Stimulated activated CD4-positive, alpha-beta T cell treated with anti-CD3 and anti-CD28 coated beads, Interleukin-12 subunit alpha, Interleukin-12 subunit beta, amount 100 ng/mL, for 48 hours (primary cell): ENCODE measurements around the gene ATAD1.

Source experiments
- DNase-seq, 3 donors: peaks; one replicate each; pipeline ENCODE4 v3.0.0-alpha.2; 2020; ENCODE audit warnings: low read depth in 2 of 3, low spot score in 1 of 3

Gene ATAD1

GRCh38 chr10:87720665-87721064 lies 97.4 kb downstream of the ATAD1 start:
- no peak for DNase-seq

DNA sequence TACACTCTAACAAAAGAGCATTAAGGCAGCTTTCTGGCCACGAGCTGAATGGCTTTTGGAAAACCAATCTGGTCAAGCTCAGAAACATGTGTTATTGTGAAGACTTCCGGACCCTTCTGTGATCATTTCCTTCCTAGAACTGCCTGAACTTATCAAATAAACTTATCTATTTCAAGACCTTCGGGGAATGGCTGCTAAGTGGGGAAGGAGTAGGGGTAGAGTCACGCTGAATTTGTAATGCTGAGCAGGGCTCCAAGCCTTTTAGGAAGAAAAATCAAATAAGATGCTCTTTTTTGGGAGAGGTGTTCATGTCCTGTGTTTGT lies 101.7 kb downstream of the ATAD1 start:
- DNase-seq = no peak

- DNase-seq = no peak
These were observed 102.3 kb downstream of the ATAD1 start for GRCh38 chr10:87715552-87716347.

DNA sequence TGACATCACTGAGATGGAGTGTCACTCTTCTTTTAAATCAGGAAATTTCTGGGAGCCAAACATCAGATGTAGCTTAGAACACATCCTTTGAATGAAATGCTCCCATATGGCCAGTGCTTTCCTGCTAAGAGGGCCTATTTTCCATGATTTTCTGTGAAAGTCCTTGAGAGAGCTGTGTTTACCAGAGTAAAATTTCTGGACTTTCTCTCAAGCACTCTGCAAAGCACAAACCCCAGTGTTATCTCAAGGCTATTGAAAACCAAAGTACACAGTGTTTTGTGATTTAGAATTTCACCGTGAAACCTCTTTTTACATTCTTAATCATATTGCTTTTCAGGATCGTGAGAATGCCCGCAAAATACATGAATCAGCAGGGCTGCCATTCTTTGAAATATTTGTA lies 104.3 kb downstream of the ATAD1 start:
- no peak for DNase-seq

DNA sequence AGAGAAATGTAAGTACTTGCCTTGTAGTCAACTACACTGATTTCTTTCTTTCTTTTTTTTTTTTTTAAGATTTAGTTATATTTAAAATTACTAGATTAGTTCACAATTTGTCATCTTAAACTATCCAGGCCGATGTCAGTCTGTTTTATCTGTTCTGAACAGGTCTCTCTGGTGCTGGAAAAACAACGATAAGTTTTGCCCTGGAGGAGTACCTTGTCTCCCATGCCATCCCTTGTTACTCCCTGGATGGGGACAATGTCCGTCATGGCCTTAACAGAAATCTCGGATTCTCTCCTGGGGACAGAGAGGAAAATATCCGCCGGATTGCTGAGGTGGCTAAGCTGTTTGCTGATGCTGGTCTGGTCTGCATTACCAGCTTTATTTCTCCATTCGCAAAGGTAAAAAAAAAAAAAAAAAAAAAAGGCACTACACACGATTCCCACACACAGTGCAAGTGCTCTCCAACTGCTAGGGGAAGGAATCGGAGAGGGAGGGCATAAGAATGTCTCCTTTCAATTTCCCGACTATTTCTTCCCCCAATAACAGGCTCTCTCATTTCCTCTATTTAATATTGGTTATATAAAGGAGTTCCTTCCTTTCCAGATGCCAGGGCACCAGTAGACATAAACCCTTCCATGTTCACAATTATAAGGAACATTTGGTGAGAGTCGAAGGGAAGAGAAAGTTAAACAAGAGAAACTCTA lies 105.0 kb downstream of the ATAD1 start:
- DNase-seq = no peak

GRCh38 chr10:87707254-87707653 lies 110.8 kb downstream of the ATAD1 start:
- DNase-seq = no peak

DNA sequence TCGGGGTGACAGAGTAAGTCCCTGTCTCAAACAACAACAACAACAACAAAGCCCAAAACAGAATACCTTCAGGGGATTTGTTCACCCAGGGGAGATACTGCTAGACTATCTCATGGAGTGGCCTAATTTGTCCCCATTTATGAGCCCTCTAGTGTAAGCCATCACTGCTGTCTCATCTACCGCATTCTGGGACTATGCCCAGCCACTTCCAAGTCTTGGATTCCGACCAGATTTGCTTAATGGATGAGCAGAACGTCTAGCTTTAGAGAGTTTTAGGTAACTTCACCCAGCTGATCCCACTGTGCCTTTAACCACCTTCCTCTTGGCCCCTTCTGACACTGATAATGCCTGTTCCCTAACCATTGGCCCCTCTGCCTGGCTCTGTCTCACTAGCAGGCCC lies 111.3 kb downstream of the ATAD1 start:
- no peak for DNase-seq

GRCh38 chr10:87705339-87705738 lies 112.7 kb downstream of the ATAD1 start:
- DNase-seq = no peak

DNA sequence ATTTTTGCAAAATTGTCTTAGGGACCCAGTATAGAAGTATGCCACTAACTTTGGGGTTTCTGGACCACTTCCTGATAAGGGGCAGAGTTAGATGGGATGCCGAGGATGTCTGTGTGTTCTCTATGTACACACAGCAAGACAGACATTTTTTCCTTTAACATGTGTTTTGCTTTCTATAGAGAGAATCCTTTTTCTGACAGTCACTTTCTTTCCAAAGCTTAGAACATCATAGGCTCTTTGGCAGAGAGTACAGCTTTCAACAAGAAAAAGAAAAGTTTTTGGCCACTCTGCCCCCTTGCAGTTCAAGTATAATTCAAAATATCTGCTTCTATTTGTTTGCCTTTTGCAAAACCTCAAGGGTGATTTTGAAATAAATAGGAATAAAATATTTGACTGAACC lies 114.3 kb downstream of the ATAD1 start:
- no peak for DNase-seq

DNA sequence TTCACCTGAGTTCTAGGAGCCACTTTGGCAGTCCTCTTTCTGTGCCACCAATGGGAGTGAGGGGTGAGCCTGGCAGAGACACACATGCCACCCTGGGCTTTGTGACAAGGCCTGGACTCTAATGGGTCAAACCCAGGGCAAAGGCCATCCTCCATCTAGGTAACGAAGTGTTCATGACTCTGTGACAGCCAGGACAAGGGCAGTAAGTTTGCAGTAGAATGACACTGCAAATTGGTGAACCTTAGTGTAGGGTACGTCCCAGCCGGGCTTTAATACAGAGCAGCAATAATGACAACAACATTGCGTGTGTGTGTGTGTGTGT lies 115.1 kb downstream of the ATAD1 start:
- DNase-seq = no peak

- no peak for DNase-seq
These were observed 115.6 kb downstream of the ATAD1 start for GRCh38 chr10:87702260-87702972.
